Measurements from ENCODE around the gene ABCG2. TPM values are rescaled to one million over a fixed set of nuclear protein-coding genes. Genes with fewer than 3 reads are reported as not detected.
"Not testable (repeated sequence)": the region's sequence is repeated elsewhere in the genome, so short reads cannot be mapped to it uniquely, and the experiment has no call there.

ABCG2 gene
- total and polyA plus RNA-seq, 3 donors from 2014 or later: 4.3 to 9.5 (median 9.4) TPM

- no peak for TF ChIP-seq POLR2A (IDR thresholded peaks at IDR 0.05)
- TF ChIP-seq, protein P1, sequence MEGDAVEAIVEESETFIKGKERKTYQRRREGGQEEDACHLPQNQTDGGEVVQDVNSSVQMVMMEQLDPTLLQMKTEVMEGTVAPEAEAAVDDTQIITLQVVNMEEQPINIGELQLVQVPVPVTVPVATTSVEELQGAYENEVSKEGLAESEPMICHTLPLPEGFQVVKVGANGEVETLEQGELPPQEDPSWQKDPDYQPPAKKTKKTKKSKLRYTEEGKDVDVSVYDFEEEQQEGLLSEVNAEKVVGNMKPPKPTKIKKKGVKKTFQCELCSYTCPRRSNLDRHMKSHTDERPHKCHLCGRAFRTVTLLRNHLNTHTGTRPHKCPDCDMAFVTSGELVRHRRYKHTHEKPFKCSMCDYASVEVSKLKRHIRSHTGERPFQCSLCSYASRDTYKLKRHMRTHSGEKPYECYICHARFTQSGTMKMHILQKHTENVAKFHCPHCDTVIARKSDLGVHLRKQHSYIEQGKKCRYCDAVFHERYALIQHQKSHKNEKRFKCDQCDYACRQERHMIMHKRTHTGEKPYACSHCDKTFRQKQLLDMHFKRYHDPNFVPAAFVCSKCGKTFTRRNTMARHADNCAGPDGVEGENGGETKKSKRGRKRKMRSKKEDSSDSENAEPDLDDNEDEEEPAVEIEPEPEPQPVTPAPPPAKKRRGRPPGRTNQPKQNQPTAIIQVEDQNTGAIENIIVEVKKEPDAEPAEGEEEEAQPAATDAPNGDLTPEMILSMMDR (IDR thresholded peaks at IDR 0.05): no peak
- Histone ChIP-seq H3K27me3 (no peaks in the 10 kb centered on the region), H3K36me3 (ENCODE audit: low read depth, missing control alignments) (no peaks in the 10 kb centered on the region), H3K4me1 (no peaks in the 10 kb centered on the region), H3K9me3 (no peaks in the 10 kb centered on the region), H3K27ac (no peak overlapping the region), H3K4me3 (no peak overlapping the region)
- 93 to 98% methylated on average over 5 of the region's 5 CpGs for WGBS, 2 donors
- intact Hi-C loops (cut with DNase I; ENCODE audit: low total_unique reads): no loop called here
- no peak for DNase-seq
Observed at GRCh38 chr4:88112856-88113255, 45.6 kb downstream of the ABCG2 start.

DNA sequence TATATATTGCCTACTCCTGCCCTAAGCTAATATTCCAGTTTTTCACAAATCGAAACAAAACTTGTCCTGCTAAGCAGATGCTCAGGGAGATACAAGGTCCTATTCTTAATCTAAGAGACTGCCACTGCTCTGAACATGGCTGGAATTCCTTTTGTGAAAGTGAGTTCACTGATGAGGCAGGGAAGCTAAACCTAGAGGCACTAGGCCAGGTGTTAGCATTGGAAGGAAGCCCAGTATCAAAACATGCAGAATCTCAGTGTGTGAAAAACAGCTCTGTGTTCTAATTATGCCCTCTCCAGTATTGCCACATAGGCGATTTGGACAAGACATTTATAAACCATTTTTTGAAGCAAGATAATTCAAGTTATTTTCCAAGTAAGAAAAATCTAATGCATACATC is 47.6 kb downstream of the ABCG2 start:
- Histone ChIP-seq H3K27me3 (no peaks in the 10 kb centered on the region), H3K9me3 (no peaks in the 10 kb centered on the region), H3K4me3 (no peak overlapping the region), H3K36me3 (ENCODE audit: low read depth, missing control alignments) (no peaks in the 10 kb centered on the region), H3K27ac (no peak overlapping the region), H3K4me1 (peaks cover 6% of the 10 kb centered on the region)
- no peak for DNase-seq
- intact Hi-C loops (cut with DNase I; ENCODE audit: low total_unique reads): no loop called here
- 86 to 94% methylated on average over 2 of the region's 2 CpGs for WGBS, 2 donors
- TF ChIP-seq, protein P1 (IDR thresholded peaks at IDR 0.05): no peak
- TF ChIP-seq POLR2A (IDR thresholded peaks at IDR 0.05): no peak

DNA sequence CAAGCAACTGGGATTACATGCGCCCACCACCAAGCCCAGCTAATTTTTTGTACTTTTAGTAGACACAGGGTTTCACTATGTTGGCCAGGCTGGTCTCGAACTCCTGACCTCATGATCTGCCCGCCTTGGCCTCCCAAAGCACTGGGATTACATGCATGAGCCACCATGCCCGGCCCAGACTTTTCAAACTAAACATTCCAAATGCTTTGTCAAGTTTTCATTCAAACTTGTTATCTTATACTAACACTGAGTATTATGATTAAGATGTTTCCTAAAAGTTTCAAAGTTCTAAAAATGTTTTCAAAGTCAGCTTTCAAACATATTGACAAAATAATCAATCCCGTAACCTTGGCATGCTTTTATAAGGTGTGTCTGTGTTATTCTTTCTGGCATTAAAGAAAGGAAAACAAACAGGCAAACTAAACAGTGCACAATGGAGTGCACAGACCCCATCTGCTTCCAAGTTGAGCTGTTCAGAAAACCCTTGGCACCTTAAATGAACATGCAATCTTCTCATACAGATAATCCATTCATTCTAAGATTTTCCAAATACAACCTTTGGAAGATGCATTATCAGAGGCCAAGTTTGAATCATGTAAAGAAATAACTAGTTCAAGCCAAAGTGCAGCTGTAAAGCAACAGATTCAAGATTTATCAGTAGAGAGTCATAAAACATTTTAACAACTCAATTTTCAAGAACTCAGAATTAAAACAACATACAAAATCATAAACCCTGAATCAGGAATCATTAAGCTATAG is 49.1 kb downstream of the ABCG2 start:
- intact Hi-C loops (cut with DNase I; ENCODE audit: low total_unique reads): no loop called here
- 77 to 86% methylated on average over 5 of the region's 5 CpGs for WGBS, 2 donors
- H3K4me3 ChIP-seq: no peak overlapping the region
- H3K27ac ChIP-seq: no peak overlapping the region
- TF ChIP-seq, protein P1 (IDR thresholded peaks at IDR 0.05): no peak
- no peak for TF ChIP-seq POLR2A (IDR thresholded peaks at IDR 0.05)
- peaks cover 6% of the 10 kb centered on the region for H3K4me1 ChIP-seq
- no peak for DNase-seq
- no peaks in the 10 kb centered on the region for H3K36me3 ChIP-seq (ENCODE audit: low read depth, missing control alignments)
- no peaks in the 10 kb centered on the region for H3K9me3 ChIP-seq
- no peaks in the 10 kb centered on the region for H3K27me3 ChIP-seq

GRCh38 chr4:88108747-88109122 is 49.7 kb downstream of the ABCG2 start:
- Histone ChIP-seq H3K36me3 (ENCODE audit: low read depth, missing control alignments) (no peaks in the 10 kb centered on the region), H3K27ac (no peak overlapping the region), H3K27me3 (no peaks in the 10 kb centered on the region), H3K9me3 (no peaks in the 10 kb centered on the region), H3K4me1 (peaks cover 6% of the 10 kb centered on the region), H3K4me3 (no peak overlapping the region)
- 94 to 96% methylated on average over 5 of the region's 5 CpGs for WGBS, 2 donors
- no peak for DNase-seq
- intact Hi-C loops (cut with DNase I; ENCODE audit: low total_unique reads): no loop called here
- TF ChIP-seq, protein P1 (IDR thresholded peaks at IDR 0.05): no peak
- TF ChIP-seq POLR2A (IDR thresholded peaks at IDR 0.05): no peak

DNA sequence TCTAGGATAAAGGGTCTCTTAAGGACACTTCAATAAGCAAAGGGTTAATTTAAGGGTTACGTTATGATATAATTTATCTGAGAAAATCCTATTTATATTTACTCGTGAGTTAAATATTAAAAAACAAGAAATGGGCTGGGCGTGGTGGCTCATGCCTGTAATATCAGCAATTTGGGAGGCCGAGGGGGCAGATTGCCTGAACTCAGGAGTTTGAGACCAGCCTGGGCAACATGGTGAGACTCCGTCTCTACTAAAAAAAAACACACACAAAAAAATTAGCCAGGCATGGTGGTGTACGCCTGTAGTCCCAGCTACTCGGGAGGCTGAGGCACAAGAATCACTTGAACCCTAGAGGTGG is 50.4 kb downstream of the ABCG2 start:
- H3K4me3 ChIP-seq; DNase-seq; H3K4me1 ChIP-seq; H3K36me3 ChIP-seq (ENCODE audit: low read depth, missing control alignments); intact Hi-C loops (cut with DNase I; ENCODE audit: low total_unique reads); H3K27me3 ChIP-seq; H3K27ac ChIP-seq; H3K9me3 ChIP-seq: not testable (repeated sequence)
- 92 to 94% methylated on average over 7 of the region's 7 CpGs for WGBS, 2 donors

Measured in testis (tissue), 3 donors.